Measurements from ENCODE around the gene ZC3H12C.

The ZC3H12C gene

GRCh38 chr11:110076371-110076965, 16.7 kb upstream of the ZC3H12C start:
- H3K4me1 ChIP-seq (ENCODE audit: insufficient read depth, poor library complexity, severe bottlenecking), result peaks cover 40% of the 10 kb centered on the region
- H3K4me3 ChIP-seq (ENCODE audit: severe bottlenecking), result no peak overlapping the region
- no peak for TF ChIP-seq CTCF (IDR thresholded peaks at IDR 0.05; ENCODE audit: poor library complexity, severe bottlenecking)
- H3K27ac ChIP-seq (ENCODE audit: poor library complexity, severe bottlenecking), result peak overlapping the region; percentile 71
- no peaks in the 10 kb centered on the region for H3K36me3 ChIP-seq (ENCODE audit: low read depth)
- DNase-seq (ENCODE audit: low spot score) (peak; percentile 49), ATAC-seq (ENCODE audit: low read depth) (peak; percentile 83)
- H3K9me3 ChIP-seq (ENCODE audit: severe bottlenecking), result no peaks in the 10 kb centered on the region
- H3K27me3 ChIP-seq (ENCODE audit: insufficient read depth, poor library complexity, severe bottlenecking), result no peaks in the 10 kb centered on the region

- H3K4me3 ChIP-seq (ENCODE audit: severe bottlenecking), result no peak overlapping the region
- no peaks in the 10 kb centered on the region for H3K9me3 ChIP-seq (ENCODE audit: severe bottlenecking)
- H3K27me3 ChIP-seq (ENCODE audit: insufficient read depth, poor library complexity, severe bottlenecking), result no peaks in the 10 kb centered on the region
- H3K27ac ChIP-seq (ENCODE audit: poor library complexity, severe bottlenecking), result peak overlapping the region; percentile 71
- ATAC-seq (ENCODE audit: low read depth), result no peak
- peaks cover 46% of the 10 kb centered on the region for H3K4me1 ChIP-seq (ENCODE audit: insufficient read depth, poor library complexity, severe bottlenecking)
- no peaks in the 10 kb centered on the region for H3K36me3 ChIP-seq (ENCODE audit: low read depth)
- no peak for DNase-seq (ENCODE audit: low spot score)
- no peak for TF ChIP-seq CTCF (IDR thresholded peaks at IDR 0.05; ENCODE audit: poor library complexity, severe bottlenecking)
Measured at GRCh38 chr11:110077346-110077745, 15.8 kb upstream of the ZC3H12C start.

- H3K27ac ChIP-seq (ENCODE audit: poor library complexity, severe bottlenecking), result peak overlapping the region; percentile 71
- DNase-seq (ENCODE audit: low spot score) (no peak), ATAC-seq (ENCODE audit: low read depth) (peak; percentile 77)
- no peak for TF ChIP-seq CTCF (IDR thresholded peaks at IDR 0.05; ENCODE audit: poor library complexity, severe bottlenecking)
- H3K9me3 ChIP-seq (ENCODE audit: severe bottlenecking), result no peaks in the 10 kb centered on the region
- no peaks in the 10 kb centered on the region for H3K36me3 ChIP-seq (ENCODE audit: low read depth)
- H3K4me1 ChIP-seq (ENCODE audit: insufficient read depth, poor library complexity, severe bottlenecking), result peaks cover 46% of the 10 kb centered on the region
- H3K4me3 ChIP-seq (ENCODE audit: severe bottlenecking), result no peak overlapping the region
- no peaks in the 10 kb centered on the region for H3K27me3 ChIP-seq (ENCODE audit: insufficient read depth, poor library complexity, severe bottlenecking)
Measured at GRCh38 chr11:110077831-110078325, 15.3 kb upstream of the ZC3H12C start.

- no peak overlapping the region for H3K27ac ChIP-seq (ENCODE audit: poor library complexity, severe bottlenecking)
- DNase-seq (ENCODE audit: low spot score) (no peak), ATAC-seq (ENCODE audit: low read depth) (no peak)
- H3K4me3 ChIP-seq (ENCODE audit: severe bottlenecking), result no peak overlapping the region
- peaks cover 46% of the 10 kb centered on the region for H3K4me1 ChIP-seq (ENCODE audit: insufficient read depth, poor library complexity, severe bottlenecking)
- H3K9me3 ChIP-seq (ENCODE audit: severe bottlenecking), result no peaks in the 10 kb centered on the region
- H3K27me3 ChIP-seq (ENCODE audit: insufficient read depth, poor library complexity, severe bottlenecking), result no peaks in the 10 kb centered on the region
- no peaks in the 10 kb centered on the region for H3K36me3 ChIP-seq (ENCODE audit: low read depth)
- no peak for TF ChIP-seq CTCF (IDR thresholded peaks at IDR 0.05; ENCODE audit: poor library complexity, severe bottlenecking)
Measured at GRCh38 chr11:110078923-110079544, 14.2 kb upstream of the ZC3H12C start.

- Histone ChIP-seq H3K27me3 (ENCODE audit: insufficient read depth, poor library complexity, severe bottlenecking) (no peaks in the 10 kb centered on the region), H3K27ac (ENCODE audit: poor library complexity, severe bottlenecking) (no peak overlapping the region), H3K9me3 (ENCODE audit: severe bottlenecking) (no peaks in the 10 kb centered on the region), H3K4me3 (ENCODE audit: severe bottlenecking) (no peak overlapping the region), H3K4me1 (ENCODE audit: insufficient read depth, poor library complexity, severe bottlenecking) (peaks cover 46% of the 10 kb centered on the region), H3K36me3 (ENCODE audit: low read depth) (no peaks in the 10 kb centered on the region)
- no peak for ATAC-seq (ENCODE audit: low read depth)
- no peak for TF ChIP-seq CTCF (IDR thresholded peaks at IDR 0.05; ENCODE audit: poor library complexity, severe bottlenecking)
- no peak for DNase-seq (ENCODE audit: low spot score)
Measured at GRCh38 chr11:110079726-110080125, 13.5 kb upstream of the ZC3H12C start.

All from RWPE2 (cell line).